ENCODE results near the gene STOX1.

STOX1 gene, protein sequence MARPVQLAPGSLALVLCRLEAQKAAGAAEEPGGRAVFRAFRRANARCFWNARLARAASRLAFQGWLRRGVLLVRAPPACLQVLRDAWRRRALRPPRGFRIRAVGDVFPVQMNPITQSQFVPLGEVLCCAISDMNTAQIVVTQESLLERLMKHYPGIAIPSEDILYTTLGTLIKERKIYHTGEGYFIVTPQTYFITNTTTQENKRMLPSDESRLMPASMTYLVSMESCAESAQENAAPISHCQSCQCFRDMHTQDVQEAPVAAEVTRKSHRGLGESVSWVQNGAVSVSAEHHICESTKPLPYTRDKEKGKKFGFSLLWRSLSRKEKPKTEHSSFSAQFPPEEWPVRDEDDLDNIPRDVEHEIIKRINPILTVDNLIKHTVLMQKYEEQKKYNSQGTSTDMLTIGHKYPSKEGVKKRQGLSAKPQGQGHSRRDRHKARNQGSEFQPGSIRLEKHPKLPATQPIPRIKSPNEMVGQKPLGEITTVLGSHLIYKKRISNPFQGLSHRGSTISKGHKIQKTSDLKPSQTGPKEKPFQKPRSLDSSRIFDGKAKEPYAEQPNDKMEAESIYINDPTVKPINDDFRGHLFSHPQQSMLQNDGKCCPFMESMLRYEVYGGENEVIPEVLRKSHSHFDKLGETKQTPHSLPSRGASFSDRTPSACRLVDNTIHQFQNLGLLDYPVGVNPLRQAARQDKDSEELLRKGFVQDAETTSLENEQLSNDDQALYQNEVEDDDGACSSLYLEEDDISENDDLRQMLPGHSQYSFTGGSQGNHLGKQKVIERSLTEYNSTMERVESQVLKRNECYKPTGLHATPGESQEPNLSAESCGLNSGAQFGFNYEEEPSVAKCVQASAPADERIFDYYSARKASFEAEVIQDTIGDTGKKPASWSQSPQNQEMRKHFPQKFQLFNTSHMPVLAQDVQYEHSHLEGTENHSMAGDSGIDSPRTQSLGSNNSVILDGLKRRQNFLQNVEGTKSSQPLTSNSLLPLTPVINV

GRCh38 chr10:68826764-68827591 is at the start of gene STOX1:
TSS of gene STOX1 (plus strand) at chr10:68827531. CDS start at chr10:68827624, 93 bp downstream.
- Histone ChIP-seq H3K27me3 (ENCODE audit: insufficient read depth, low read length) (peaks cover 28% of the 10 kb centered on the region), H3K27ac (ENCODE audit: low read length) (no peak within 1 kb of the TSS), H3K9ac (ENCODE audit: low read depth, low read length) (peak within 1 kb of the TSS; percentile 69), H3K4me1 (ENCODE audit: insufficient read depth, low read length) (0 out of 2 replicates have a peak, but pooled peaks cover 2% of the 10 kb centered on the region), H3K36me3 (ENCODE audit: insufficient read depth, low read depth, low read length) (no peaks in the 10 kb centered on the region), H3K4me3 (ENCODE audit: low read length) (peak within 1 kb of the TSS; percentile 82), H3K9me3 (ENCODE audit: insufficient read depth, low read depth, low read length) (no peaks in the 10 kb centered on the region)

- no peak overlapping the region for H3K4me3 ChIP-seq (ENCODE audit: low read length)
- H3K27ac ChIP-seq (ENCODE audit: low read length): no peak overlapping the region
- H3K27me3 ChIP-seq (ENCODE audit: insufficient read depth, low read length): no peaks in the 10 kb centered on the region
- H3K4me1 ChIP-seq (ENCODE audit: insufficient read depth, low read length): no peaks in the 10 kb centered on the region
- H3K9ac ChIP-seq (ENCODE audit: low read depth, low read length): no peak overlapping the region
- no peaks in the 10 kb centered on the region for H3K9me3 ChIP-seq (ENCODE audit: insufficient read depth, low read depth, low read length)
- H3K36me3 ChIP-seq (ENCODE audit: insufficient read depth, low read depth, low read length): peaks cover 90% of the 10 kb centered on the region
Observed at GRCh38 chr10:68781613-68782574, 45.4 kb upstream of the STOX1 start.

DNA sequence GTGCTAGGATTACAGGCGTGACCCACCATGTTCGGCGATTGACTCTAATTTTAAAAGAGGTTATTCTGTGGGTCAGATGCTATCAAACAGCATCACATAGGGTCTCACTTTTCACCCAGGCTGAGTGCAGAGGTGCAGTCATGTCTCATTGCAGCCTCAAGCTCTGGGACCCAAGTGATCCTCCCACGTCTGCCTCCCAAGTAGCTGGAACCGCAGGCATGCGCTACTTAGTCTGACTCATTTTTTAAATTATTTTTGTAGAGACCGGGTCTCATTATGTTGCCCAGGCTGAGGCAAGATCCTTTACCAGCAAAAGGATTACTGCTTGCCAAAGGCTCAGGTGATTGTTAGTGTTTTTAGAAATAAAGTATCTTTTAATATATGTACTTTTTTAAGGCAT is 42.9 kb upstream of the STOX1 start:
- Histone ChIP-seq H3K4me3 (ENCODE audit: low read length) (no peak overlapping the region), H3K36me3 (ENCODE audit: insufficient read depth, low read depth, low read length) (peaks cover 90% of the 10 kb centered on the region), H3K27me3 (ENCODE audit: insufficient read depth, low read length) (no peaks in the 10 kb centered on the region), H3K9ac (ENCODE audit: low read depth, low read length) (no peak overlapping the region), H3K9me3 (ENCODE audit: insufficient read depth, low read depth, low read length) (no peaks in the 10 kb centered on the region), H3K4me1 (ENCODE audit: insufficient read depth, low read length) (no peaks in the 10 kb centered on the region), H3K27ac (ENCODE audit: low read length) (no peak overlapping the region)

DNA sequence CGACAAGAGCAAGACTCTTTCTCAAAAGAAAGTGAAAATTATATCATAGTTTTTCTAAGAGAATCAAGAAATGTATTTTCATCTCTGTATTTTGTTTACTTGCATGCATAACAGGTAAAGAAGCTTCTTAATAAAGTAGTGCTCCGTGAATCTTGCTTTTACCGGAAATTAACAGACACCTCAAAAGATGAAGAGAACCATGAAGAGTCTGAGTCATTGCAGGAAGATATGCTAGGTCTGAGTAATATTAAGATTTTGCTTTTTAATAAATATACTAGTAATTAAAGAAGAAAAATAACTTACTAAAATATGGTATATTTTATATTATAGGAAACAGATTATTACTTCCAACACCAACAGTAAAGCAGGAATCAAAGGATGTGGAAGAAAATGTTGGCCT is 39.5 kb upstream of the STOX1 start:
- H3K4me3 ChIP-seq (ENCODE audit: low read length): no peak overlapping the region
- H3K4me1 ChIP-seq (ENCODE audit: insufficient read depth, low read length): no peaks in the 10 kb centered on the region
- H3K27ac ChIP-seq (ENCODE audit: low read length): no peak overlapping the region
- peaks cover 96% of the 10 kb centered on the region for H3K36me3 ChIP-seq (ENCODE audit: insufficient read depth, low read depth, low read length)
- H3K9ac ChIP-seq (ENCODE audit: low read depth, low read length): no peak overlapping the region
- H3K27me3 ChIP-seq (ENCODE audit: insufficient read depth, low read length): no peaks in the 10 kb centered on the region
- no peaks in the 10 kb centered on the region for H3K9me3 ChIP-seq (ENCODE audit: insufficient read depth, low read depth, low read length)

GRCh38 chr10:68790476-68790875 is 36.9 kb upstream of the STOX1 start:
- Histone ChIP-seq H3K9ac (ENCODE audit: low read depth, low read length) (no peak overlapping the region), H3K9me3 (ENCODE audit: insufficient read depth, low read depth, low read length) (no peaks in the 10 kb centered on the region), H3K27ac (ENCODE audit: low read length) (no peak overlapping the region), H3K4me3 (ENCODE audit: low read length) (no peak overlapping the region), H3K27me3 (ENCODE audit: insufficient read depth, low read length) (no peaks in the 10 kb centered on the region), H3K4me1 (ENCODE audit: insufficient read depth, low read length) (no peaks in the 10 kb centered on the region), H3K36me3 (ENCODE audit: insufficient read depth, low read depth, low read length) (peaks cover 100% of the 10 kb centered on the region)

GRCh38 chr10:68792115-68792514 is 35.2 kb upstream of the STOX1 start:
- H3K4me1 ChIP-seq (ENCODE audit: insufficient read depth, low read length): no peaks in the 10 kb centered on the region
- no peaks in the 10 kb centered on the region for H3K27me3 ChIP-seq (ENCODE audit: insufficient read depth, low read length)
- peaks cover 98% of the 10 kb centered on the region for H3K36me3 ChIP-seq (ENCODE audit: insufficient read depth, low read depth, low read length)
- no peak overlapping the region for H3K9ac ChIP-seq (ENCODE audit: low read depth, low read length)
- H3K27ac ChIP-seq (ENCODE audit: low read length): no peak overlapping the region
- H3K4me3 ChIP-seq (ENCODE audit: low read length): no peak overlapping the region
- H3K9me3 ChIP-seq (ENCODE audit: insufficient read depth, low read depth, low read length): no peaks in the 10 kb centered on the region

DNA sequence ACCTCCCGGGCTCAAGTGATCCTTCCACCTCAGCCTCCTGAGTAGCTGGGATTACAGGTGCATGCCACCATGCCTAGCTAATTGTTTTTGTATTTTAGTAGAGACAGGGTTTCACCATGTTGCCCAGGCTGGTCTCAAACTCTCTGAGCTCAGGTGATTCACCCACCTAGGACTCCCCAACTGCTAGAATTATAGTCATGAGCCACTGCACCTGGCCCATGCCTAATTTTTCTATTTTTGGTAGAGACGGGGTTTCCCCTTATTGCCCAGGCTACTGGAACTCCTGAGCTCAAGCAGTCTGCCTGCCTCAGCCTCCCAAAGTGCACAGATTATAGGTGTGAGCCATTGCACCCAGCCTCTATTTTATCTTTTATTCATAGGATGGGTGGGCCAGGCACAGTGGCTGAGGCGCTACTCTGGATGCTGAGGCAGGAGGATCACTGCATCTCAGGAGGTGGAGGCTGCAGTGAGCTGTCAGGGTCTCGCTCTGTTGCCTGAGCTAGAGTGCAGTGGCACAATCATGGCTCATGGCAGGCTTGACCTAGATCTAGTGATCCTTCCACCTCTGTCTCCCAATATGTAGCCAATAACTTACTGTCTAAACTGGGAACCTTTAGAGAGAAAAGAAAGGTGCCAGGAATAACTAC is 31.3 kb upstream of the STOX1 start:
- Histone ChIP-seq H3K27me3 (ENCODE audit: insufficient read depth, low read length) (no peaks in the 10 kb centered on the region), H3K27ac (ENCODE audit: low read length) (no peak overlapping the region), H3K9ac (ENCODE audit: low read depth, low read length) (no peak overlapping the region), H3K9me3 (ENCODE audit: insufficient read depth, low read depth, low read length) (no peaks in the 10 kb centered on the region), H3K36me3 (ENCODE audit: insufficient read depth, low read depth, low read length) (peaks cover 59% of the 10 kb centered on the region), H3K4me1 (ENCODE audit: insufficient read depth, low read length) (no peaks in the 10 kb centered on the region), H3K4me3 (ENCODE audit: low read length) (no peak overlapping the region)

GRCh38 chr10:68796605-68797004 is 30.7 kb upstream of the STOX1 start:
- Histone ChIP-seq H3K27ac (ENCODE audit: low read length) (no peak overlapping the region), H3K4me1 (ENCODE audit: insufficient read depth, low read length) (no peaks in the 10 kb centered on the region), H3K9ac (ENCODE audit: low read depth, low read length) (no peak overlapping the region), H3K27me3 (ENCODE audit: insufficient read depth, low read length) (no peaks in the 10 kb centered on the region), H3K4me3 (ENCODE audit: low read length) (no peak overlapping the region), H3K9me3 (ENCODE audit: insufficient read depth, low read depth, low read length) (no peaks in the 10 kb centered on the region), H3K36me3 (ENCODE audit: insufficient read depth, low read depth, low read length) (peaks cover 53% of the 10 kb centered on the region)

DNA sequence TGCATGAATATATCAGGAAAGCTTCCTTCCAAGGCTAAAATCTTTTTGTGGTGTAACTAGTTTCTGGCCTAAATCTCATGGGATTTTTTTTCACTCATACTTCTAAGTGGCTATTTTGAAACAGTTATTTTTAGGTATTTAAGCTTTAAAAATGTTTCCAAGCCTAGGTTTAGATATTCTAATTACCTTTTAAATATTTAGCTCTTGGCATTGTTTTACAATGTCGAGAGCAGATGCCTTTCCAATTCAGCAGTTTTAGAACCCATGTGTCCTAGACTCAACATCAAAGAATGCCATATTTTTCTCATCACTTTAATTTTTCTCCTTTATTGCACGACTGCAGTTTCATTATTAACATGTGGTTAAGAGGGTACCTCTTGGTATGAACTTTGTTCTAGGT is 27.1 kb upstream of the STOX1 start:
- no peaks in the 10 kb centered on the region for H3K9me3 ChIP-seq (ENCODE audit: insufficient read depth, low read depth, low read length)
- no peaks in the 10 kb centered on the region for H3K4me1 ChIP-seq (ENCODE audit: insufficient read depth, low read length)
- H3K27ac ChIP-seq (ENCODE audit: low read length): no peak overlapping the region
- H3K9ac ChIP-seq (ENCODE audit: low read depth, low read length): no peak overlapping the region
- H3K36me3 ChIP-seq (ENCODE audit: insufficient read depth, low read depth, low read length): peaks cover 17% of the 10 kb centered on the region; the same call in 1 of the 2 replicates
- no peak overlapping the region for H3K4me3 ChIP-seq (ENCODE audit: low read length)
- H3K27me3 ChIP-seq (ENCODE audit: insufficient read depth, low read length): no peaks in the 10 kb centered on the region

GRCh38 chr10:68804692-68805091 is 22.6 kb upstream of the STOX1 start:
- no peaks in the 10 kb centered on the region for H3K4me1 ChIP-seq (ENCODE audit: insufficient read depth, low read length)
- no peak overlapping the region for H3K4me3 ChIP-seq (ENCODE audit: low read length)
- no peaks in the 10 kb centered on the region for H3K9me3 ChIP-seq (ENCODE audit: insufficient read depth, low read depth, low read length)
- H3K27ac ChIP-seq (ENCODE audit: low read length): no peak overlapping the region
- no peaks in the 10 kb centered on the region for H3K27me3 ChIP-seq (ENCODE audit: insufficient read depth, low read length)
- H3K9ac ChIP-seq (ENCODE audit: low read depth, low read length): no peak overlapping the region
- no peaks in the 10 kb centered on the region for H3K36me3 ChIP-seq (ENCODE audit: insufficient read depth, low read depth, low read length)
